ENCODE results near the gene MTA1. TPM values are rescaled to one million over a fixed set of nuclear protein-coding genes. Genes with fewer than 3 reads are reported as not detected.
A peak's percentile ranks its signal among the peaks of the same experiment; 100 is the strongest.

MTA1 gene
- total and polyA plus RNA-seq, 7 experiments from 2014 or later = 2.8 to 132 (median 117) TPM

GRCh38 chr14:105408592-105408991, 11.0 kb upstream of the MTA1 start:
- H3K9me3 Mint-ChIP-seq = peaks cover 0 to 29% (median 1%) of the 10 kb centered on the region in 11 donors
- H3K27me3 ChIP-seq (ENCODE audit: control insufficient read depth in 2 of 2, insufficient read depth in 2 of 2, low read length in 2 of 2) = peaks cover 0 to 10% of the 10 kb centered on the region in 2 donors
- ATAC-seq (no peak), DNase-seq (no peak)
- intact Hi-C loops (cut with micrococcal nuclease) = no loop called here
- H3K27ac ChIP-seq (ENCODE audit: low read depth, low read length) = no peak overlapping the region
- H3K27ac Mint-ChIP-seq = no peak overlapping the region
- no peak overlapping the region for H3K4me3 ChIP-seq (ENCODE audit: low read length)
- H3K36me3 Mint-ChIP-seq = peaks cover 0 to 13% (median 0%) of the 10 kb centered on the region in 5 donors
- H3K27me3 Mint-ChIP-seq = peaks cover 0 to 36% (median 6%) of the 10 kb centered on the region in 5 donors
- no peak overlapping the region for H3K4me3 Mint-ChIP-seq
- peaks cover 5 to 26% of the 10 kb centered on the region in 2 donors for H3K4me1 ChIP-seq (ENCODE audit: control insufficient read depth in 2 of 2, insufficient read depth in 2 of 2, low read length in 2 of 2)
- CTCF ChIA-PET = no interaction called here
- POLR2A ChIA-PET = interaction anchor here (0.6 to 1.1 kb wide), 3 partner anchors 11 to 68 kb away, joined by 3 read pairs; no protein-coding TSS in a partner anchor
- H3K4me1 Mint-ChIP-seq = peaks cover 17 to 27% (median 22%) of the 10 kb centered on the region in 7 donors
- H3K36me3 ChIP-seq (ENCODE audit: control insufficient read depth in 2 of 3, insufficient read depth in 3 of 3, low read length in 3 of 3) = no peaks in the 10 kb centered on the region
- H3K9me3 ChIP-seq (ENCODE audit: control insufficient read depth in 2 of 3, low read length in 3 of 3) = peaks cover 0 to 3% (median 0%) of the 10 kb centered on the region in 3 experiments

- H3K4me1 ChIP-seq (ENCODE audit: control insufficient read depth in 2 of 2, insufficient read depth in 2 of 2, low read length in 2 of 2) = peaks cover 5 to 20% of the 10 kb centered on the region in 2 donors
- ChIA-PET CTCF (no interaction called here), POLR2A (interaction anchor here (0.9 to 1.1 kb wide), 2 partner anchors 12 to 67 kb away, joined by 3 read pairs; no protein-coding TSS in a partner anchor)
- Mint-ChIP-seq H3K36me3 (peaks cover 0 to 13% (median 0%) of the 10 kb centered on the region in 5 donors), H3K4me1 (peaks cover 11 to 22% (median 19%) of the 10 kb centered on the region in 7 donors), H3K4me3 (no peak overlapping the region), H3K27ac (peak overlapping the region in 2 of 9 donors; percentile 9 to 43), H3K27me3 (peaks cover 0 to 39% (median 6%) of the 10 kb centered on the region in 5 donors), H3K9me3 (peaks cover 0 to 22% (median 0%) of the 10 kb centered on the region in 11 donors)
- no peaks in the 10 kb centered on the region for H3K36me3 ChIP-seq (ENCODE audit: control insufficient read depth in 2 of 3, insufficient read depth in 3 of 3, low read length in 3 of 3)
- H3K9me3 ChIP-seq (ENCODE audit: control insufficient read depth in 2 of 3, low read length in 3 of 3) = peaks cover 0 to 1% (median 0%) of the 10 kb centered on the region in 3 experiments
- H3K27ac ChIP-seq (ENCODE audit: low read depth, low read length) = no peak overlapping the region
- intact Hi-C loops (cut with micrococcal nuclease) = no loop called here
- no peak overlapping the region for H3K4me3 ChIP-seq (ENCODE audit: low read length)
- DNase-seq = no peak
- peak; percentile 37 for ATAC-seq
- peaks cover 0 to 12% of the 10 kb centered on the region in 2 donors for H3K27me3 ChIP-seq (ENCODE audit: control insufficient read depth in 2 of 2, insufficient read depth in 2 of 2, low read length in 2 of 2)
These were observed 10.3 kb upstream of the MTA1 start for GRCh38 chr14:105409364-105409763.

GRCh38 chr14:105410642-105411016, 9.0 kb upstream of the MTA1 start:
- Mint-ChIP-seq H3K36me3 (peaks cover 0 to 8% (median 0%) of the 10 kb centered on the region in 5 donors), H3K27ac (peak overlapping the region in 1 of 9 donors; percentile 37), H3K4me3 (peak overlapping the region in 4 of 10 donors; percentile 49 to 79 (median 62)), H3K9me3 (peaks cover 0 to 9% (median 0%) of the 10 kb centered on the region in 11 donors), H3K4me1 (peaks cover 6 to 14% (median 12%) of the 10 kb centered on the region in 7 donors), H3K27me3 (peaks cover 0 to 39% (median 6%) of the 10 kb centered on the region in 5 donors)
- Histone ChIP-seq H3K4me1 (ENCODE audit: control insufficient read depth in 2 of 2, insufficient read depth in 2 of 2, low read length in 2 of 2) (peaks cover 5 to 15% of the 10 kb centered on the region in 2 donors), H3K4me3 (ENCODE audit: low read length) (no peak overlapping the region), H3K9me3 (ENCODE audit: control insufficient read depth in 2 of 3, low read length in 3 of 3) (no peaks in the 10 kb centered on the region), H3K36me3 (ENCODE audit: control insufficient read depth in 2 of 3, insufficient read depth in 3 of 3, low read length in 3 of 3) (no peaks in the 10 kb centered on the region), H3K27me3 (ENCODE audit: control insufficient read depth in 2 of 2, insufficient read depth in 2 of 2, low read length in 2 of 2) (peaks cover 0 to 12% of the 10 kb centered on the region in 2 donors), H3K27ac (ENCODE audit: low read depth, low read length) (no peak overlapping the region)
- ChIA-PET POLR2A (interaction anchor here (0.5 kb wide), 1 partner anchor 113 kb away, joined by 3 read pairs; no protein-coding TSS in a partner anchor), CTCF (interaction anchor here (1.7 kb wide), 1 partner anchor 79 kb away, joined by 4 read pairs; no protein-coding TSS in a partner anchor)
- ATAC-seq (no peak), DNase-seq (no peak)
- intact Hi-C loops (cut with micrococcal nuclease) = loop anchor here in 1 of 2 donors (1.0 to 10.0 kb wide), 2 partner anchors 12 to 96 kb away; partner anchors contain the start of genes PACS2 and TEX22

- peaks cover 0 to 39% (median 6%) of the 10 kb centered on the region in 5 donors for H3K27me3 Mint-ChIP-seq
- peaks cover 2 to 17% (median 14%) of the 10 kb centered on the region in 7 donors for H3K4me1 Mint-ChIP-seq
- H3K4me1 ChIP-seq (ENCODE audit: control insufficient read depth in 2 of 2, insufficient read depth in 2 of 2, low read length in 2 of 2) = peaks cover 5 to 15% of the 10 kb centered on the region in 2 donors
- intact Hi-C loops (cut with micrococcal nuclease) = loop anchor here in 1 of 2 donors (1.0 to 10.0 kb wide), 2 partner anchors 13 to 96 kb away; partner anchors contain the start of genes PACS2 and TEX22
- peak overlapping the region in 1 of 9 donors; percentile 37 for H3K27ac Mint-ChIP-seq
- ChIA-PET CTCF (interaction anchor here (1.7 kb wide), 1 partner anchor 78 kb away, joined by 4 read pairs; no protein-coding TSS in a partner anchor), POLR2A (interaction anchor here (0.5 kb wide), 1 partner anchor 113 kb away, joined by 3 read pairs; no protein-coding TSS in a partner anchor)
- H3K36me3 ChIP-seq (ENCODE audit: control insufficient read depth in 2 of 3, insufficient read depth in 3 of 3, low read length in 3 of 3) = no peaks in the 10 kb centered on the region
- no peaks in the 10 kb centered on the region for H3K9me3 ChIP-seq (ENCODE audit: control insufficient read depth in 2 of 3, low read length in 3 of 3)
- H3K9me3 Mint-ChIP-seq = peaks cover 0 to 4% (median 0%) of the 10 kb centered on the region in 11 donors
- H3K36me3 Mint-ChIP-seq = peaks cover 0 to 4% (median 0%) of the 10 kb centered on the region in 5 donors
- no peak overlapping the region for H3K27ac ChIP-seq (ENCODE audit: low read depth, low read length)
- H3K4me3 Mint-ChIP-seq = peak overlapping the region in 9 of 10 donors; percentile 10 to 79 (median 55)
- H3K4me3 ChIP-seq (ENCODE audit: low read length) = no peak overlapping the region
- ATAC-seq (peak; percentile 58), DNase-seq (peak in 3 of 9 donors; percentile 25 to 51 (median 31))
- H3K27me3 ChIP-seq (ENCODE audit: control insufficient read depth in 2 of 2, insufficient read depth in 2 of 2, low read length in 2 of 2) = peaks cover 0 to 12% of the 10 kb centered on the region in 2 donors
These were observed 8.3 kb upstream of the MTA1 start for GRCh38 chr14:105411017-105411941.

GRCh38 chr14:105411985-105412770, 7.4 kb upstream of the MTA1 start:
- H3K36me3 ChIP-seq (ENCODE audit: control insufficient read depth in 2 of 3, insufficient read depth in 3 of 3, low read length in 3 of 3) = no peaks in the 10 kb centered on the region
- H3K27me3 Mint-ChIP-seq = peaks cover 0 to 39% (median 6%) of the 10 kb centered on the region in 5 donors
- no peak overlapping the region for H3K4me3 ChIP-seq (ENCODE audit: low read length)
- ChIA-PET CTCF (interaction anchor here (1.7 kb wide), 1 partner anchor 77 kb away, joined by 4 read pairs; no protein-coding TSS in a partner anchor), POLR2A (interaction anchor here (0.8 to 0.9 kb wide), 2 partner anchors 9 to 10 kb away, joined by 3 to 4 read pairs; no protein-coding TSS in a partner anchor)
- intact Hi-C loops (cut with micrococcal nuclease) = loop anchor here in 1 of 2 donors (1.0 to 10.0 kb wide), 2 partner anchors 14 to 97 kb away; partner anchors contain the start of genes PACS2 and TEX22
- no peaks in the 10 kb centered on the region for H3K9me3 Mint-ChIP-seq
- DNase-seq = no peak
- H3K9me3 ChIP-seq (ENCODE audit: control insufficient read depth in 2 of 3, low read length in 3 of 3) = no peaks in the 10 kb centered on the region
- peaks cover 2 to 19% (median 12%) of the 10 kb centered on the region in 7 donors for H3K4me1 Mint-ChIP-seq
- no peak overlapping the region for H3K27ac Mint-ChIP-seq
- H3K4me3 Mint-ChIP-seq = peak overlapping the region in 6 of 10 donors; percentile 43 to 79 (median 68)
- no peak for ATAC-seq
- H3K4me1 ChIP-seq (ENCODE audit: control insufficient read depth in 2 of 2, insufficient read depth in 2 of 2, low read length in 2 of 2) = peaks cover 5 to 15% of the 10 kb centered on the region in 2 donors
- no peak overlapping the region for H3K27ac ChIP-seq (ENCODE audit: low read depth, low read length)
- peaks cover 0 to 4% (median 0%) of the 10 kb centered on the region in 5 donors for H3K36me3 Mint-ChIP-seq
- peaks cover 0 to 12% of the 10 kb centered on the region in 2 donors for H3K27me3 ChIP-seq (ENCODE audit: control insufficient read depth in 2 of 2, insufficient read depth in 2 of 2, low read length in 2 of 2)
